Measurements from ENCODE around the gene CREBBP.

Gene CREBBP

DNA sequence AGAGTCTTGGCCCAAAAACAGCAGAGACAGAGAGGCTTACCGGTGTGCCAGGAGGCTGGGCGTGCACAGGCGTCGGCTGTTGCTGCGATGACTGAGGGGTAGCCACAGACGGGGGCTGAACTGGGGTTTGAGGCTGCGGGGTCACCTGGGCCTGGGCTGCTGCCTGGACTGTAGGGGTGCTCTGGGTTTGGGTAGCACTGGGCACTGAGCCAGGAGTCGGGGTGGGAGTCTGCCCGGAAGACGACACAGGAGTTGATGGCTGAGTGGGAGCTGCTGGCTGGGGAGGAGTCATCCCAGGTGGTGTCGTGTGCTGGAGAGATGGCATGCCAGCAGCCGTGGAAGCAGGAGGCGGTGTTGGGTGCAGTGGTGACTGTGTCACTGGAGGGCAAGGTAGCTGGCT is 110.0 kb downstream of the CREBBP start:
- DNase-seq (ENCODE audit: low read depth, low spot score), result no peak
- H3K4me3 ChIP-seq (ENCODE audit: low read depth, low read length), result no peak overlapping the region
- ChIA-PET POLR2A (no interaction called here), CTCF (no interaction called here)
- TF ChIP-seq, protein P1, sequence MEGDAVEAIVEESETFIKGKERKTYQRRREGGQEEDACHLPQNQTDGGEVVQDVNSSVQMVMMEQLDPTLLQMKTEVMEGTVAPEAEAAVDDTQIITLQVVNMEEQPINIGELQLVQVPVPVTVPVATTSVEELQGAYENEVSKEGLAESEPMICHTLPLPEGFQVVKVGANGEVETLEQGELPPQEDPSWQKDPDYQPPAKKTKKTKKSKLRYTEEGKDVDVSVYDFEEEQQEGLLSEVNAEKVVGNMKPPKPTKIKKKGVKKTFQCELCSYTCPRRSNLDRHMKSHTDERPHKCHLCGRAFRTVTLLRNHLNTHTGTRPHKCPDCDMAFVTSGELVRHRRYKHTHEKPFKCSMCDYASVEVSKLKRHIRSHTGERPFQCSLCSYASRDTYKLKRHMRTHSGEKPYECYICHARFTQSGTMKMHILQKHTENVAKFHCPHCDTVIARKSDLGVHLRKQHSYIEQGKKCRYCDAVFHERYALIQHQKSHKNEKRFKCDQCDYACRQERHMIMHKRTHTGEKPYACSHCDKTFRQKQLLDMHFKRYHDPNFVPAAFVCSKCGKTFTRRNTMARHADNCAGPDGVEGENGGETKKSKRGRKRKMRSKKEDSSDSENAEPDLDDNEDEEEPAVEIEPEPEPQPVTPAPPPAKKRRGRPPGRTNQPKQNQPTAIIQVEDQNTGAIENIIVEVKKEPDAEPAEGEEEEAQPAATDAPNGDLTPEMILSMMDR (IDR thresholded peaks at IDR 0.05; ENCODE audit: insufficient read depth, low read length, missing control alignments), result no peak

DNA sequence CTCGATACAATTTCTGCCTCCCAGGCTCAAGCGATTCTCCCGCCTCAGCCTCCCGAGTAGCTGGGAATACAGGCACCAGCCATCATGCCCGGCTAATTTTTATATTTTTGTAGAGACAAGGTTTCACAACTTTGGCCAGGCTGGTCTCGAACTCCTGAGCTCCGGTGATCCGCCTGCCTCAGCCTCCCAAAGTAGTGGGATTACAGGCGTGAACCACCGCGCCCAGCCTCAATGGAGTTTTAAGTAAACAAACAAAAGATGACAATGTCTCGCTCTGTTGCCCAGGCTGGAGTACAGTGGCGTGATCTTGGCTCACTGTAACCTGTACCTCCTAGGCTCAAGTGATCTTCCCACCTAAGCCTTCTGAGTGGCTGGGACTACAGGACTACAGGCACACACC is 110.6 kb downstream of the CREBBP start:
- TF ChIP-seq, protein P1 (IDR thresholded peaks at IDR 0.05; ENCODE audit: insufficient read depth, low read length, missing control alignments), result no peak
- CTCF ChIA-PET, result interaction anchor here (1.4 kb wide), 1 partner anchor 11 kb away, joined by 5 read pairs; no protein-coding TSS in a partner anchor
- no peak overlapping the region for H3K4me3 ChIP-seq (ENCODE audit: low read depth, low read length)
- POLR2A ChIA-PET, result no interaction called here
- DNase-seq (ENCODE audit: low read depth, low spot score), result no peak

DNA sequence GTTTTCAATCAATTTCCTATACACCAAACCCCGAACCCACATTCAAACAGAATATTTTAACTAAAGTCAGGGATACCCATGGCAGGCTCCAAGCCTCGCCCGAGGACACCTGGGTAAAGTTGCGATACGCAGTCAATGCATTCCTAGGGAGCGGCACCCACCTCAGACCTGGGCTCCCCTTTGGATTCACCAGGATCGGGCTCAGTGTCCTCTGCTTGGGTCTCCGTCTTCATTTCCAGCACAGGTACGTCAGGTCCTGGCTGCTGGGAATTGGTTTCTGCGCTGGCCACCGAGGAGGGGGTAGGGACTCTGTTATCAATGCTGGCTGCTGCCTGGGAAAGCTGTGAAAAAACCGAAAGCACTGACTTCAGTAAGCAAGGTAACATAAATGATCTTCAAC is 111.5 kb downstream of the CREBBP start:
- TF ChIP-seq, protein P1 (IDR thresholded peaks at IDR 0.05; ENCODE audit: insufficient read depth, low read length, missing control alignments), result no peak
- no peak for DNase-seq (ENCODE audit: low read depth, low spot score)
- ChIA-PET POLR2A (no interaction called here), CTCF (interaction anchor here (1.4 kb wide), 1 partner anchor 10 kb away, joined by 5 read pairs; no protein-coding TSS in a partner anchor)
- H3K4me3 ChIP-seq (ENCODE audit: low read depth, low read length), result no peak overlapping the region

DNA sequence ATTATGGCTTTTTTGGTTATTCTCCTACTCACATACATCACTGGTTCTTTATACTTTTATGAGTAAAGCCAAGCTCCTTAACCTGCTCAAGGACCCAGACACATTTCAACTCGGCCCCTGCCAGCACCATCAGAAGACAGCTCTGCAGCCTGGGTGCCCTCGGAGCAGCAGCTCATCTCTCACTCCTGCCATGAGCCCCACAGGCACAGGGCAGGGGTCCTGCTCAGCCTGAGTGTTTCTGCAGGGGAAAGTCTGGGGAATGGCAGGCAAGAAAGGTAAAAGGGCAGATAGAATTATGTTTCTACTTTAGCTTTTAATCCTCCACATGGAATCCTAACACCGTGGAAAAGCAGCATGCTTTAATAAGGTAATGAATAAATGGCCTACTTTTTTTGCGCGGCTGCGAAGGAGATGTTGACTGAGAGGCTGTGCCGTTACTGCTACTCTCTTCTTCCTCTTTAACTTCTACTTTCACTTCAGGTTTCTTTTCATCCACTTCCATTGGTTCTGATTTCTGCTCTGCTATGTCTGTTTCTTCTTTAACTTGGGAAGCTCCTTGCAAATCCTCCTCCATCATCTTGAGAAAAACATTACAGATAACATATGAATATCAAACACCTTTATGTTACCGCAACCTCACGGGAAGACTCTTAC is 113.1 kb downstream of the CREBBP start:
- H3K4me3 ChIP-seq (ENCODE audit: low read depth, low read length), result no peak overlapping the region
- TF ChIP-seq, protein P1 (IDR thresholded peaks at IDR 0.05; ENCODE audit: insufficient read depth, low read length, missing control alignments), result no peak
- no peak for DNase-seq (ENCODE audit: low read depth, low spot score)
- POLR2A ChIA-PET, result no interaction called here
- CTCF ChIA-PET, result interaction anchor here (0.8 to 1.3 kb wide), 2 partner anchors 9 to 29 kb away, joined by 3 read pairs; no protein-coding TSS in a partner anchor

DNA sequence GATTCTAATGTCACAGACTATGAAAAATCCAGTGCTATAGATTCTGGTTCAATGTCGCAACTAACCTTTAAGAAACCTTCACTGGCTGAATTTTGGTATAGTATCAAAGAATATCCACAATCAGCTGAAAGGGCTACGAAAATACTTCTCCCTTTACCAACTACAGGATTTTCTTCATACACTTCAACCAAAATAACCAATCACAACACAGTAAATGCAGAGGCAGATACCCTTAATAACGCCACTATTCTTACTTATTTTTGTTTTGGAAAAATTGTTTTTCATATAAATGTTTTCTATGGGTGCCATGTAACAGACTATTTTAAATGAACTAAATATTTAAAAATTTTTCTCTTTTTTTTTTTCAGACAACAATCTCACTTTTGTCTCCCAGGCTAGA is 114.3 kb downstream of the CREBBP start:
- TF ChIP-seq, protein P1 (IDR thresholded peaks at IDR 0.05; ENCODE audit: insufficient read depth, low read length, missing control alignments), result no peak
- CTCF ChIA-PET, result no interaction called here
- POLR2A ChIA-PET, result no interaction called here
- no peak for DNase-seq (ENCODE audit: low read depth, low spot score)
- no peak overlapping the region for H3K4me3 ChIP-seq (ENCODE audit: low read depth, low read length)

DNA sequence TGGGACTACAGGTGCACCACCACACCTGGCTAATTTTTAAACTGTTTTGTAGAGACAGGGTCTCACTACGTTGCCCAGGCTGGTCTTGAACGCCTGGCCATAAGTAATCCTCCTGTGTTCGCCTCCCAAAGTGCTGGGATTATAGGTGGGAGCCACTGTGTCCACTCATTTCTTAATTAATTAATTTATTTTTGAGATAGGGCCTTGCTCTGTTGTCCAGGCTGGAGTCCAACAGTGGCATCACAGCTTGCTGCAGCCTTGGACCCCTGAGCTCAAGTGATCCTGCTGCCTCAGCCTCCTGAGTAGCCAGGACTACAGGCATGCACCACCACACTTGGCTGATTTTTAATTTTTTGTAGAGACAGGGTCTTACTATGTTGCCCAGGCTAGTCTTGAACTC is 116.1 kb downstream of the CREBBP start:
- POLR2A ChIA-PET, result no interaction called here
- CTCF ChIA-PET, result no interaction called here

More for the DNA sequence above, 116.1 kb downstream of the CREBBP start:
- no peak for DNase-seq (ENCODE audit: low read depth, low spot score)
- TF ChIP-seq, protein P1 (IDR thresholded peaks at IDR 0.05; ENCODE audit: insufficient read depth, low read length, missing control alignments), result no peak
- H3K4me3 ChIP-seq (ENCODE audit: low read depth, low read length), result no peak overlapping the region
